HG02981 (cell line): ENCODE results near the gene NEO1.
A peak's percentile ranks its signal among the peaks of the same experiment; 100 is the strongest.

Source experiments
- ATAC-seq: cut with Tn5 transposase; IDR thresholded peaks from one replicate; pipeline ENCODE4 v1.9.1; 2021; ENCODE audit warnings: mild to moderate bottlenecking, moderate library complexity; ENCODE audit not compliant: unreplicated experiment

NEO1 gene

GRCh38 chr15:73051807-73052652 lies at the start of gene NEO1:
Gene NEO1, plus strand, starts transcription at chr15:73052463. Its CDS starts 213 bp downstream, at chr15:73052676.
- peak; percentile 54 for ATAC-seq

- ATAC-seq = no peak
These were observed 47.8 kb upstream of the NEO1 start for GRCh38 chr15:73004462-73004861.

- ATAC-seq = no peak
These were observed 47.2 kb upstream of the NEO1 start for GRCh38 chr15:73005032-73005431.

GRCh38 chr15:73005446-73005845 lies 46.8 kb upstream of the NEO1 start:
- ATAC-seq = no peak

- no peak for ATAC-seq
These were observed 45.7 kb upstream of the NEO1 start for GRCh38 chr15:73006523-73006922.

- ATAC-seq = no peak
These were observed 42.9 kb upstream of the NEO1 start for GRCh38 chr15:73009066-73010056.

- no peak for ATAC-seq
These were observed 41.8 kb upstream of the NEO1 start for GRCh38 chr15:73010154-73011152.

GRCh38 chr15:73014904-73015303 lies 37.4 kb upstream of the NEO1 start:
- no peak for ATAC-seq

GRCh38 chr15:73015493-73015892 lies 36.8 kb upstream of the NEO1 start:
- ATAC-seq = no peak

GRCh38 chr15:73017987-73018386 lies 34.3 kb upstream of the NEO1 start:
- no peak for ATAC-seq

- ATAC-seq = no peak
These were observed 33.1 kb upstream of the NEO1 start for GRCh38 chr15:73019154-73019553.

- no peak for ATAC-seq
These were observed 32.6 kb upstream of the NEO1 start for GRCh38 chr15:73019601-73020146.

GRCh38 chr15:73021139-73021621 lies 31.1 kb upstream of the NEO1 start:
- no peak for ATAC-seq

GRCh38 chr15:73022161-73022560 lies 30.1 kb upstream of the NEO1 start:
- no peak for ATAC-seq

- ATAC-seq = no peak
These were observed 29.2 kb upstream of the NEO1 start for GRCh38 chr15:73023071-73023470.

- no peak for ATAC-seq
These were observed 28.1 kb upstream of the NEO1 start for GRCh38 chr15:73024168-73024567.

GRCh38 chr15:73026511-73027054 lies 25.7 kb upstream of the NEO1 start:
- no peak for ATAC-seq

GRCh38 chr15:73028031-73028430 lies 24.2 kb upstream of the NEO1 start:
- ATAC-seq = no peak

- no peak for ATAC-seq
These were observed 23.3 kb upstream of the NEO1 start for GRCh38 chr15:73028831-73029451.
